Measurements from ENCODE around the gene SBK2.
A peak's percentile ranks its signal among the peaks of the same experiment; 100 is the strongest.

SBK2 gene

GRCh38 chr19:55492362-55492944 lies 44.5 kb downstream of the SBK2 start:
- Histone ChIP-seq H3K27me3 (ENCODE audit: control insufficient read depth, insufficient read depth, low read length) (no peaks in the 10 kb centered on the region), H3K79me2 (no peaks in the 10 kb centered on the region), H3K9ac (no peak overlapping the region), H3K9me3 (ENCODE audit: control insufficient read depth, low read length) (no peaks in the 10 kb centered on the region), H3K27ac (no peak overlapping the region), H3K4me3 (ENCODE audit: low read depth, low read length) (peak overlapping the region; percentile 41), H2AFZ (peak overlapping the region; percentile 68), H3K4me2 (ENCODE audit: low read length) (peak overlapping the region; percentile 71), H3K4me1 (peaks cover 5% of the 10 kb centered on the region), H3K36me3 (ENCODE audit: control insufficient read depth, insufficient read depth, low read length) (no peaks in the 10 kb centered on the region)
- TF ChIP-seq CTCF (IDR thresholded peaks at IDR 0.05), result no peak

GRCh38 chr19:55491546-55492360 lies 45.2 kb downstream of the SBK2 start:
- no peak overlapping the region for H3K9ac ChIP-seq
- no peaks in the 10 kb centered on the region for H3K9me3 ChIP-seq (ENCODE audit: control insufficient read depth, low read length)
- H3K4me3 ChIP-seq (ENCODE audit: low read depth, low read length), result peak overlapping the region; percentile 41
- peak overlapping the region; percentile 68 for H2AFZ ChIP-seq
- peaks cover 5% of the 10 kb centered on the region for H3K4me1 ChIP-seq
- no peaks in the 10 kb centered on the region for H3K79me2 ChIP-seq
- H3K27ac ChIP-seq, result no peak overlapping the region
- H3K36me3 ChIP-seq (ENCODE audit: control insufficient read depth, insufficient read depth, low read length), result no peaks in the 10 kb centered on the region
- peak overlapping the region; percentile 71 for H3K4me2 ChIP-seq (ENCODE audit: low read length)
- no peak for TF ChIP-seq CTCF (IDR thresholded peaks at IDR 0.05)
- H3K27me3 ChIP-seq (ENCODE audit: control insufficient read depth, insufficient read depth, low read length), result no peaks in the 10 kb centered on the region

GRCh38 chr19:55490478-55491432 lies 46.2 kb downstream of the SBK2 start:
- no peak overlapping the region for H3K4me2 ChIP-seq (ENCODE audit: low read length)
- H3K36me3 ChIP-seq (ENCODE audit: control insufficient read depth, insufficient read depth, low read length), result no peaks in the 10 kb centered on the region
- peaks cover 5% of the 10 kb centered on the region for H3K4me1 ChIP-seq
- H3K9me3 ChIP-seq (ENCODE audit: control insufficient read depth, low read length), result no peaks in the 10 kb centered on the region
- H2AFZ ChIP-seq, result no peak overlapping the region
- no peak overlapping the region for H3K9ac ChIP-seq
- no peaks in the 10 kb centered on the region for H3K79me2 ChIP-seq
- no peak overlapping the region for H3K4me3 ChIP-seq (ENCODE audit: low read depth, low read length)
- H3K27me3 ChIP-seq (ENCODE audit: control insufficient read depth, insufficient read depth, low read length), result no peaks in the 10 kb centered on the region
- H3K27ac ChIP-seq, result no peak overlapping the region
- no peak for TF ChIP-seq CTCF (IDR thresholded peaks at IDR 0.05)

- H3K4me1 ChIP-seq, result peaks cover 5% of the 10 kb centered on the region
These were observed 47.0 kb downstream of the SBK2 start for GRCh38 chr19:55489711-55490477.

More at GRCh38 chr19:55489711-55490477, 47.0 kb downstream of the SBK2 start:
- no peak overlapping the region for H3K9ac ChIP-seq
- no peak overlapping the region for H3K4me2 ChIP-seq (ENCODE audit: low read length)
- H3K79me2 ChIP-seq, result no peaks in the 10 kb centered on the region
- H3K27ac ChIP-seq, result no peak overlapping the region
- no peaks in the 10 kb centered on the region for H3K36me3 ChIP-seq (ENCODE audit: control insufficient read depth, insufficient read depth, low read length)
- H3K4me3 ChIP-seq (ENCODE audit: low read depth, low read length), result no peak overlapping the region
- no peaks in the 10 kb centered on the region for H3K27me3 ChIP-seq (ENCODE audit: control insufficient read depth, insufficient read depth, low read length)
- H3K9me3 ChIP-seq (ENCODE audit: control insufficient read depth, low read length), result no peaks in the 10 kb centered on the region
- H2AFZ ChIP-seq, result no peak overlapping the region
- no peak for TF ChIP-seq CTCF (IDR thresholded peaks at IDR 0.05)

Measured in parathyroid adenoma (tissue), 2 donors.